HTR-8/SVneo (cell line): ENCODE results near the gene DMAP1.
"Not testable (repeated sequence)": the region's sequence is repeated elsewhere in the genome, so short reads cannot be mapped to it uniquely, and the experiment has no call there.

Experiments used
- DNase-seq: peaks from one replicate; pipeline ENCODE4 v3.0.0; 2011; ENCODE audit warnings: low spot score, mixed read lengths; ENCODE audit not compliant: insufficient read length
- FAIRE-seq: peaks from 2 replicates; lab custom pipeline; 2011; peaks lifted over from hg19 to GRCh38; lab: Jason Lieb, UNC

DMAP1 gene

GRCh38 chr1:44213222-44214112 lies at the start of gene DMAP1:
Gene DMAP1, plus strand, starts transcription at chr1:44213471. Its CDS starts 283 bp downstream, at chr1:44213754.
- peak; percentile 60 for DNase-seq
- no peak for FAIRE-seq

- FAIRE-seq, result no peak
- DNase-seq, result no peak
These were observed 44.7 kb upstream of the DMAP1 start for GRCh38 chr1:44168520-44169098.

GRCh38 chr1:44170281-44170823 lies 42.9 kb upstream of the DMAP1 start:
- FAIRE-seq (no peak), DNase-seq (no peak)

- DNase-seq, result no peak
These were observed 38.6 kb upstream of the DMAP1 start for GRCh38 chr1:44174630-44175029.

GRCh38 chr1:44200336-44200735 lies 12.9 kb upstream of the DMAP1 start:
- FAIRE-seq (no peak), DNase-seq (no peak)

More at GRCh38 chr1:44174630-44175029, 38.6 kb upstream of the DMAP1 start:
- FAIRE-seq, result no peak

GRCh38 chr1:44206545-44206944 lies 6.7 kb upstream of the DMAP1 start:
- FAIRE-seq, DNase-seq: not testable (repeated sequence)

GRCh38 chr1:44208226-44208625 lies 5.0 kb upstream of the DMAP1 start:
- no peak for DNase-seq

GRCh38 chr1:44210595-44210994 lies 2.7 kb upstream of the DMAP1 start:
- DNase-seq (no peak), FAIRE-seq (no peak)

More at GRCh38 chr1:44208226-44208625, 5.0 kb upstream of the DMAP1 start:
- no peak for FAIRE-seq

GRCh38 chr1:44212355-44213221 lies 683 bp upstream of the DMAP1 start:
- DNase-seq (no peak), FAIRE-seq (no peak)

GRCh38 chr1:44217809-44218410 lies 4.6 kb downstream of the DMAP1 start:
- FAIRE-seq (peak; percentile 52), DNase-seq (peak; percentile 48)

GRCh38 chr1:44218503-44219300 lies 5.4 kb downstream of the DMAP1 start:
- no peak for FAIRE-seq

GRCh38 chr1:44219301-44219626 lies 6.0 kb downstream of the DMAP1 start:
- FAIRE-seq (no peak), DNase-seq (no peak)

More at GRCh38 chr1:44218503-44219300, 5.4 kb downstream of the DMAP1 start:
- no peak for DNase-seq

- FAIRE-seq (no peak), DNase-seq (no peak)
These were observed 6.9 kb downstream of the DMAP1 start for GRCh38 chr1:44220001-44220751.

GRCh38 chr1:44220755-44221154 lies 7.5 kb downstream of the DMAP1 start:
- no peak for DNase-seq
- FAIRE-seq, result no peak

GRCh38 chr1:44221769-44222168 lies 8.5 kb downstream of the DMAP1 start:
- no peak for FAIRE-seq
- no peak for DNase-seq

GRCh38 chr1:44222397-44223186 lies 9.3 kb downstream of the DMAP1 start:
- no peak for FAIRE-seq

GRCh38 chr1:44223187-44223610 lies 9.9 kb downstream of the DMAP1 start:
- FAIRE-seq, result no peak
- no peak for DNase-seq

More at GRCh38 chr1:44222397-44223186, 9.3 kb downstream of the DMAP1 start:
- DNase-seq, result no peak

GRCh38 chr1:44225761-44226160 lies 12.5 kb downstream of the DMAP1 start:
- FAIRE-seq (no peak), DNase-seq (no peak)
